GM21390 (cell line): ENCODE data around the gene NAV2.

ENCODE experiments used
- ATAC-seq: cut with Tn5 transposase; IDR thresholded peaks from one replicate; pipeline ENCODE4 v1.9.1; 2021; ENCODE audit not compliant: unreplicated experiment

Gene NAV2

DNA sequence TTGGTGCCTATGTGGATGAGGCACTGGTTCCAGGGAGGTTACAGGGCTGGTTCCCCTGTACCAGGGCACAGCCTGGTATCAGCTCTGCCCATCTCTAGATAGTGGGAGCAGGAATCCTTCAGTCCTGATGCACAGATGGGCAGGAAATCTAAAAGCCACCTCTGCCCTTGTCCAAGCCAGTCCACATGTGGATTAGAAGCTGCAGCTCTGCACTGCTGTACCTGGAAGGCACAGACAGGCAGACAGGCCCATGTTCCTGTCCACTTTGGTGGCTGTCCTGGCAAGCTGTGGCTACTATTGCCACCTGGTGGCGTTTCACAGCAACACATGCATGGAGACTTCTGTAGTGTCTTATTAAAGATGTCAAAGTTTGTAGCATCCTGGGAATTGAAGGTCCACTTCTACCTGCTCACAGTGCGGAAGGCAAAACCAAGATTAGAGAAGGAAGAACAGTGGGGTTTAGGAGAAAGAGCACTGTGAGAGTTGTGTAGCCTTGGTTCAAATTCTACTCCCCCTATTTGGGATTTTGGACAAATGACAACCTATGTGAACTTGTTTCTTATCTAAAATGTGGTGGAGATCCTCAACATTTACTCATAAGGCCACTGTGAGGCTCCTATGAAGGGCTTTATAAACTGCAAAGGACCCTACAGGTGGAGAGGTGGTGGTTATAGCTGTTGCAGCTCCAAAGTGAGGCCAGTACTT is 30.1 kb downstream of the NAV2 start:
- ATAC-seq = peak; percentile 87

DNA sequence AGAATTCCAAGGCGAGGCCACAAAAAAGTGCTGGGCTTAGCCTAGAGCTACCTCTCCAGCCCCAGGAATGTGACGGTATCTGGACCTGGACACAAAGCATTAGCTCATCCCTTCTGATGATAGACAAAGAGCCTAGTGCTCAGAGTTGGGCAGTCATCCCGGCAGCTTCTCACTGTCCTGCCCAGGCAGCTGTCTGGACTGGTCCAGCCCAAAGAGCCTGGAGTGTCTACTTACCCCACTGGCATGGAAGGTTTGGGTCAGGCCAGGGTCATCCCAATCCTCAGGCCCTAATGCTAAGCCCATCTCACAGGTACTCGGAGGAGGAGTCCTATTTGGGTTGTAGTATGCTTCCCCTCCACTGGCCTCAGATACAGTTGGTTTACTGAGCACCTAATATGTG is 31.0 kb downstream of the NAV2 start:
- ATAC-seq = no peak

DNA sequence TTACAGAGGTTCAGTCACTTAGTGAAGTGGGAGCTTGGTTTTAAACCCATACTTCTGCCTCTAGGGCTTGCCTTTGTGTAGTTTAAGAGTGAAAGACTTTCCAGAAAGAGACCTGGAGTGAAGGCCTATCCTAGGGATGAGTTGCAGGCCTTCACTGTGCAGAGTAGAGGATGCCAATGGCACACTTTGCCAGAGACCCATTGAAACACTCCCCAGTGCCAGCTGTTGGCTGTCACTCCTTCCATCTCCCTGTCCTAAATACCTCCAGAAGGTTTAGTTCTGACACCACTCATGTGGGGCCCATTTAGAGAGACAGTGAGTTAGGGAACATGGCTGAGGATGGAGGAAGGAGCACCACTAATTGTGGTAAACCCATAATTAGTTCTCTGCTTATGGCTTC is 31.5 kb downstream of the NAV2 start:
- ATAC-seq = no peak

DNA sequence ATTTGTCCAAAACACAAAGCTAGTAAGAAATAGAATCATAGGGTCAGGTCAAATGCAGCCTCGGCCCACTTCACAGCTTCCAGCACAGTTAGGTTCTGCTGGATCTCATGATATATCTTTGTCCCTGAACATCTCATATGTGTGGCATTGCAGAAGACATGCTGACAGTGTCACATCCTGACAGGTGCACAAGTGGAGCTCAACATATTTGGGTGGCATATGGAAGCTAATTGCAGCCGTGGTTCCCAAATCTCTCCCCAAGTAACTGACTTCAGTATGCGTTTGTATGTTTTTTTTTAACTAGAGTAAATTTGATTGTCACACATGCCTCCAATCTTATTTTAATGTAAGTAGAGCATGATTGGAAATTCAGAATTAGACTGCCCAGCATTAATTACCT is 33.4 kb downstream of the NAV2 start:
- no peak for ATAC-seq

DNA sequence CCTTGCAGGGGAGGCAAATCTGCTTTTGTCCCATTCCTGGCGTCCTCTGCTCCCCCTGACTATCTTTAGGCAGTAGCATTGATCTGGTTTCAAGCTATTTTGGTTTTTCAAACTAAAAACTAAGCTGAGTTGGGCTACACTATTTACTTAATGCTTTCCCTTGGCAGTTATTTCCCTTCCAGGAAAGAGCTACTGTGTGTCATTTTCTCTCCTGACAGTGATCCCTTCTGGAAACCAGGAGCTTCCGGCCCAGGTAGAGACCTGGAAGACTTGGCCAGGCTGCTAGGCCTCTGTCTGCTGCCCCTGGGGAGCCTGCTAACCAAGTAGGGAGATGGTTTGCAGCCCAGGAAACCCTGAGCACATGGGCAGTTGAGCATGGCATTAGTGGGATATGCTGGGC is 35.0 kb downstream of the NAV2 start:
- no peak for ATAC-seq

DNA sequence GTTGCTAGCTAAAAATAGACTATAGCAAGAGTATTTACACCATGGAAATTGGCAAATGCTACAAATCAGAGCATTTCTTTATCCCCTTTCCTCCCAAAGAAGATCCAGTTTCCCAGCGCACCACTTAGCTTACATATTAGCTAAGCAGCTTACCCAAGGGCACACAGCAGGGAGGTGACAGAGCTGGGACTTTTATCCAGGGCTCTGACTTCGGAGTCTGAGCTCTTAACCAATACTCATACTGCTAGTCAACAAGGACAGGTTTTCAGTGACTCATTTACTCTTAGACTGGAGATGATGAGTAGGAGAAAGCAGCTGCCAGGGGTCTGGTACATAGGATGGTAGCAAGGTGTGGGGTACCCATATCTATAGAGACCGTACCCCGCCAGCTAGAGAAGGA is 38.4 kb downstream of the NAV2 start:
- ATAC-seq = no peak

DNA sequence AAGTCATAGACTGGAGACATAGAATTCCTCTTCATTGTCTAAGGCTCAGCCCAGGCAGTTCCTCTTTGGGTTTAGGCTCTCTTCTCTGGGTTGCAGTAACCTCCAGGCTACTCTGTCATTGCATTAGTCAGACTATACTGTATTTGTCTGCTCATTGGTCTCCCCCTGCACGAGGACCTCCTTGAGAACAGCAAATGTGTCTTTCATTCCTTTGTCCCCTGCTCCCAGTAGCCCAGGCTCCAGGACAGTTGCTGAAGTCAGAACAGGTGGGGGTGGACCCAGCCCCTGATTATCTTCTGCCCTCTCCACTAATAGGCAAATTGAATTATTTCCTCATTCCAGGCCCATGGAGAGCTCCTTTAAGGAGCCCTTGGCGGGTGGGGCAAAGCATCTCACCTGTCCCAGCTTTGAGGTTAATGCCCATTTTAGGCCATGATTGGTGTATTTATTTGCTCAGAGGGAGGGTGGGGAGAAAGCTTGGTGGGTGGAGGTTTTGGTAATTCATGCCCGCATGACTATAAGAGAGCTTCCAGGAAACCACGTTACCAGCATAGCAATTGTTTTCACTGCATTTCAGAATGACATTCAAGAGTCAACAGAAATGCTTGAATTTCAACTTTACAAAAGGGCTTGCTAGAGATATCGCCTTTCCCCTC is 40.9 kb downstream of the NAV2 start:
- ATAC-seq = no peak

DNA sequence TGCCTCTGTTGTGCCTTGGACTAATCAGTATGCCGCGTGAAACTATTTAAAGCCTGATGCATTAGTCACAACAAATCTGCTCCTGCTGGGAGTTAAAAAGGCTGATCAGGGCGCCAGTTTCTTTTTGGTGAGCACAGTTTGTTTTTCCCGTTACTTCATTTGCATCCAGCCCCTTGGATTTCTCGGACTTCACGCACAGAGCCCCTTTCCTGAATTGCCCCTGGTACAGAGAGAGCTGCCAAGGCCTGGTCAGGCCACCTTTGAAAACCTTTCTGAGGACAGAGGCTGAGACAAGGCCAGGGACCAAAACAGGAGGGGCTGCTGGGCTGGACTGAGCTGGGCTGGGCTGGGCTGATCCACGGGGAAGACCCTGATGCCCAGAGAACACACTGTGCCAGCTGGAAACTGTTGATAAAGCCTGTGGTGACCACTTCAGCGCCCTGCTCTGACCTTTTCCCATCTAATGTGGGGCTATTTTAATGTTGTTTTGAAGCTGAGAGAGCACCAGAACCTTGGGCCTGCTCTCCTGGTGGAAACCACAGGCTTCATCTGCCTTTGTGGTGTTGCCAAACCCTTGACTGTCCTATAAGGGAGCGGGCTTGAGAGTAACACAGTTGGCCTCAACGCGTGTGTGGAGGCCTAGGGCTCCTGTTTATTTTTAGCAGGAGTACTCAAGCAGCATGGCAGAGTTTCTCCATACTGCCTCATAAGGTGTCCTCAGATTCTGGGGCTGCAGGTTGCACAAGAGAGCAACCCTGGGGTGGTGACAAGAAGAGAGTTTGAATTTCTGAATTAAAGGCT is 44.2 kb downstream of the NAV2 start:
- no peak for ATAC-seq

DNA sequence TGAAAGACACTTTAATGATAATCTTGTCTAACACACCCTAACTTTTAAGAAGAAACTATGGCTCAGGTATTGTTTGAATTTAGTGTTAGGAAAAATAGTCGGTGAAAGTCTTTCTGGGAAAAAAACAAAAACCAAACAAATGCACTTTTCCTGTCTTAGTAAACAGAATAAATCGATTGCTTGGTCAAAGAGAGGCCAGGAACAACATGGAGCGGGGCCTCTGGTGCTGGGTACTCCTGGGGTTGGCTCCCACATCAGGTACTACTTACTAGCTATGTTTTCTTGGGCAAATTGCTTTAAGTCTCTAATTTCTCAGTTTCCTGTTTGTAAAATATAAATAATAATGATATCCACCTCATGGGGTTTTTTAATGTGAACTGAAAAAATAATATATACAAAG is 46.8 kb downstream of the NAV2 start:
- ATAC-seq = no peak

DNA sequence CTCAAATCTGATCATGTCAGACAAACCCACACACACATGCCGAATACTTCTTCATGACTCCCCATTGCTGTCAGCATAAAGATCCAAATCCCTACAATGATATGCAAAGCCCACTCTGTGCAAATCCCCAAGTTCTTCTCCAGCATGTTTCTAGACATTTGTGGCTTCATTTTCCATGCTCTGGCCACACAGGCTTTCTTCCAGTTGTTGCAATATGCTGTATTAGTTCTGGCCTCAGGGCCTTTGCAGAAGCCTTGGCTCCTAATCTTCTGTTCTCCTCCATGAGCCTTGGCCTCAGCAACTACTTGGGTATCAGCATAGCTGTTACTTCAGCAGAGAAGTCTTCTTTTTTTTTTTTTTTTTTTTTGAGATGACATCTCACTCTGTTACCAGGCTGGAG is 49.6 kb downstream of the NAV2 start:
- no peak for ATAC-seq

DNA sequence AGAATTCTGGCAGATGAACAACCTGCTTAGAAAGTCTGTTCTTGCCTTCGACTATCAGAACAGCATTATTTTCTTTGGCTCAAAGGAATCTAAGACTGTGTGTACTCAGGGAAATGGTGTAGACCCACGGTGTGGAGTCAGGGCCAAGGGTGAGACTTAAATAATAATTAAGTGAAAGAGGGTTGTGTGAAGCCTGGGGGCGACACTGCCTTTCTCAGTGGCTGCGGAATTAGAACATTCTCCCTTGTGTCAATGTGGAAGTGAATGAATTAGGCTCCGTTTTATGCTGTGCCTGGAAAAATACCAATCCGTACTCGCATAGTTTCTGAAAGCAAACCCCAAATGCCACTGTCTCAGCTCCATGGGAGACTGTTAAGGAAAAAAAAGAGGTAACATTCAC is 50.7 kb downstream of the NAV2 start:
- no peak for ATAC-seq

DNA sequence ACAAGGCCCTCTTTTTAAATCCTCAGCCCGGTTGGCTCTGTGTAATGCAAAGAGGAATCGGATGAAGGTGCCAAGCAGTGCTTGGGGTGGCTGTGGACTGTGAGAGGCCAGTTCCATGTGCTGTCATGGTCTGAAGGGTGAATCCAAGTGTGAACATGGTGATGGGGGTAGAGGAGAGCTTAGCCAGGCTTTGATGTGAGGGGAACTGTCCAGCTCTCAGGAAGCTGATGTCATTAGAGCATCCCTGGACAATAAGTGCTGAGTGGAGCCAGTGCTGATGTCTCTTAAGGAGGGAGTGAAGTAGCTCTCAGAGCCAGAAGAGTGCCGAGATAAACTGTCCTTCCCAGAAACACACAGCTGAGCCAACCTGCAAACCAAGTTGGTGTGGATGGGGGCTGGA is 53.6 kb downstream of the NAV2 start:
- no peak for ATAC-seq

DNA sequence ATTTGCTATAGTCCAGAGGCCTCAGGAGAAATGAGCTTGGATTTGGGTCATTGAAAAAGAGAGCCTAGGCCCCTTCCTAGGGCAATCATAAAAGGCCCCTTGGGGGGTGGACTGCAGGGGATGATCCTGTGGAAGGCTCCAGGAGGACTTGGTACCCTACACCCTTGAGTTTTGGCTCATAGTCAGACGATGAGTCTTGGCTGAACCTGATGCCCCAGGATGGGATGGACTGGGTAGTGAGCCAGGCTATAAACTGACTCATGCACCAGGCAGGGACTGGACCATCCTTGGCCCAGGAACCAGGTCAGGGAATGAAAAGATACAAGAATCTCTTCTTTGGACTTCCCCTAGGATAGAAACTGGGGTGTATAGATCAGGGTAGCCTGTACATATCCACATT is 54.2 kb downstream of the NAV2 start:
- no peak for ATAC-seq

DNA sequence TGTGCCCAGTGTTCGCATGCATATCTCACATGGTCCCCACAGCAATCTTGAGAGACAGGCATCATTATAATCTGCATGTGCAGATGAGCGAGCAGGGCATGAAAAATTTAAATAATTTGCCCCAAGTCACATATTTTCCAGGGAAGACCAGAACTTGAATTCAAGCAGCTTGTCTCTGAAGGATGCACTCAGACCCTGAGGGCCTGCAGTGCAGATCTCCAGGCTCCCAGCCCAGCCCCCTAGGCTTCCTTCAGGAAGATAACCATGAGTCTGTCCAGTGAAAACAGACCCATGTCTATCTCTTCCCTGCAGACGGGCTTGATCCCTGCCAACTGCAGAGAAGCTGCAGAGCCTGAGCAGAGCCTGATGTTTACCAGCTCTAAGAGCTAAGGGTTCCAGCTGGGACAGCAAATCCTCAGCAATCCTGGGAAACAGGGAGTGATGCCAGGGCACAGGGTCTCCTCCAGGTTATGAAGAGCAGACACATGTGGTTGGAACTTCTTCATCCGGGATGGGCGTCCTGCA is 55.1 kb downstream of the NAV2 start:
- no peak for ATAC-seq

DNA sequence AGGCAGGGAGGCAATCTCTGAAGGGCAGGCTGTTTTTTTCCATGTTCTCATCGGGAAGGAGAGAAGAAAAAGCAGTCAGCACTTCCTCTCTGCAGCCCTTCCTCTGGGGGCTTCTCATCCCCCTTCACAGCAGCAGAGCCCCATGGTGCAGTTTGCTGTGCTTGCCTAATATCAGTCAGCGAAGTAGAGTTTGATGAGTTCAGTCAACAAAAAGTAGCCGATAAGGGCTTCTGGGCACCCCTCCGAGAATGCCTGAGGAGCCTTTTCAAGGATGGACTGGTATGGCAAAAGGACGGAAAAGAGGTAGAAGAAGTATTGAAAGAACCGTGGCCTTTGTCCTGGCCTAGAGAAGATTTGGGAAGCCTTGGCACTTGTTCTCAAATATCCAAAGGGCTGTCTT is 55.6 kb downstream of the NAV2 start:
- ATAC-seq = no peak

DNA sequence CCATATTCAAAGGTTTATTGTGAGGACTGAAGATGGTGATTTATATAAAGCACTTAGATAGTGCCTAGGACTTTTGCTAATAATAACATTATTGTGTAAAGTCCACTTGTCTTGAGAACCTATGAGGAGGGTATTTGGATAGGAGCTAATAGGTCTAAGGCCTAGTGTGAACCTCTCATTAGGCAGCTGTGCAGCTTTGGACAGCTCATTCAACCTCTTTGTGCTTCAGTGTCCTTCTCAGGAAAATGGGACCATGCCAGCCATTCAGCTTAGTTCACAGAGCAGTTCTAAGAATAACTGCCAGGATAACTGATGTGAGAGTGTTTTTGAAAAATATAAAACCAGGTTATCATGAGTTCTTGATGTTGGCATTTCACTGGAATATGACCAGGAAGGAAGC is 56.2 kb downstream of the NAV2 start:
- no peak for ATAC-seq

DNA sequence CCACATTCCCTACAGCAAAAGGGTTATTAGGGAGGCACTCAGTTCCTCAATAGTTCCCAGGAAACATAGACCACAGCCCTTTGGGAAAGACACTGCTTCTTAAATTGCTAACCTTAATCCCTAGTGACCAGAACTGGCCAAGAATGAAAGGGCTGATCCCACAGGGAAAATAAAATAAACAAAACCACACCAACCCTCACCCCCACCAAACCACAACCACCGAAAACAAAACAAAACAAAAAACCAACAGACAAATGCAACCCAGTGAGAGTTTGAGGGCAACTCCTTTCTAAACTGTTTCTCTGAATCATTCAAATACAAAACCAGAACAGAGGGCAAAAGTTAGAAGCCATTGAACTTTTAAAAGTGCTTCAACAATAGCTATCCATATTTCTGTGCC is 57.2 kb downstream of the NAV2 start:
- ATAC-seq = no peak

DNA sequence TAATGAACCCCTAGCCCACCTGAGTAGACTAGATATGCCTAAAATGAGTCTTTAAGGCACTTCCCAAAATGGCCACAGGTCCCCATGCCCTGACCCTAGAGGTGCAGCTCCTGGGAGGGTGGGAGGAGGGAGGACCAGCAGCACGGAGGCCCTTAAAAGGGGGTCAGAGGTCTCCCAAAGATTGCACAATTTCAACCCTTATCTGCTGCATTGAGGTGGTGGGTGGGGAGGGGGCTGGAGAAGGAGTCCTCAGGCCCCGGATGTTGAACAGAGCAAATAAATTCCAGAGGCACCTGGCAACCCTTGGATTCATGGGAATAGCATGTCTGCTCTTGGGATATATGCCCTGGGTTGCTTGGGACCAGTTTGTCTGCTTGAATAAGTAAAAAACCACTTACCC is 57.6 kb downstream of the NAV2 start:
- no peak for ATAC-seq

DNA sequence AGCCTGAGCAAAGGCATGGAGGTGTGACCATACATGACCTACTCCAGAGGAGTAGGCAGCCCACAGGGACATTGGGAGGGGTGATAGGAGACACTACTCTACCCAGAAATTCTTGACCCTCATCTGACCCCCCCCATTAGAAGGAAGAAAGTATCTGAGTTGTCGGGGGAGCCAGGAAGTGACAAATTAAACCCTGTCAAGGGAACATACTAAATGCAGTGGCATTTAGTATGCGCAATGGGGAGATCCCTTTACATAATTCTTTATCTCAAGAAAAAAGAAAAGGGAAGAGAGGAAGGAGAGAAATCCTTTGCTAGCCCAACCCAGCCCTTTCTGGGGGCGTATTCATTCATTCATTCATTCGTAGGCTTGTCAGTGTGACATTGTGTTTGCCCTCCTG is 58.8 kb downstream of the NAV2 start:
- ATAC-seq = no peak

DNA sequence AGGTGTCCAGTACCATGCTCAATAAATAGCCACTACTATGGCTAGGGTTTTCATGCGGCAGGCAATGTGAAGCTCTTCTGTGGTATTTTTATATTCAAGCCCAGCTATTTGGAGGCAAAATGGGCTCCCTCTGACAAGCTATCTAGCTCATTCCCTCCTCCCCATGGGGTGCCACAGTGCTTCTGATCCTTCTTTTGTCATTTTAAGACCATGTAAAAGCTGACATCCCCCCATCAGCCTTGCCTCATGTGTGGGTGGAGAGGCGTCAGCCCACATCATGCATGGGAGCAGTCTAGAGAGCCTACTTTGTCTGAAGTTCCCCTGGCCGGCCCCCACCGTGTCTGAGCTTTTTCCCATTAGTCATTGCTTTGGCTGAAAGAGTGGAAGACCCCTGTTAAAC is 59.8 kb downstream of the NAV2 start:
- no peak for ATAC-seq

DNA sequence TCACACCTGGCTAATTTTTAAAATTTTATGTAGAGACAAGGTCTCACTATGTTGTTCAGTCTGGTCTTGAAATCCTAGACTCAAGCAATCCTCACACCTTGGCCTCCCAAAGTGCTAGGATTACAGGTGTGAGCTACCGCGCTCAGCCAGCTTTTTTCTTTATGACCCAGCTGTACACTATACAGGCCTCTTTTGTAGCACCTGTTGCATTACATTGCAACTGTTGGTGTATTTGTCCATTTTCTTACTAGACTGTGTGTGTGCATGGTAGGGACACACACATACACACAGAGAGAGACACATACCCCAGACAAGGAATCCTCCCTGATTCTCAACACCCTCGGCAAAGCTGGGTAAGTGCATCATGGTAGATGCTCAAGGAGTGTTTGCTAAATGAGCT is 61.7 kb downstream of the NAV2 start:
- no peak for ATAC-seq
